Fibroblast of skin of abdomen (primary cell): ENCODE measurements around the gene ACHE.

Experiments
- DNase-seq: peaks from one replicate; pipeline ENCODE4 v3.0.0-alpha.2; 2013

Gene ACHE

DNA sequence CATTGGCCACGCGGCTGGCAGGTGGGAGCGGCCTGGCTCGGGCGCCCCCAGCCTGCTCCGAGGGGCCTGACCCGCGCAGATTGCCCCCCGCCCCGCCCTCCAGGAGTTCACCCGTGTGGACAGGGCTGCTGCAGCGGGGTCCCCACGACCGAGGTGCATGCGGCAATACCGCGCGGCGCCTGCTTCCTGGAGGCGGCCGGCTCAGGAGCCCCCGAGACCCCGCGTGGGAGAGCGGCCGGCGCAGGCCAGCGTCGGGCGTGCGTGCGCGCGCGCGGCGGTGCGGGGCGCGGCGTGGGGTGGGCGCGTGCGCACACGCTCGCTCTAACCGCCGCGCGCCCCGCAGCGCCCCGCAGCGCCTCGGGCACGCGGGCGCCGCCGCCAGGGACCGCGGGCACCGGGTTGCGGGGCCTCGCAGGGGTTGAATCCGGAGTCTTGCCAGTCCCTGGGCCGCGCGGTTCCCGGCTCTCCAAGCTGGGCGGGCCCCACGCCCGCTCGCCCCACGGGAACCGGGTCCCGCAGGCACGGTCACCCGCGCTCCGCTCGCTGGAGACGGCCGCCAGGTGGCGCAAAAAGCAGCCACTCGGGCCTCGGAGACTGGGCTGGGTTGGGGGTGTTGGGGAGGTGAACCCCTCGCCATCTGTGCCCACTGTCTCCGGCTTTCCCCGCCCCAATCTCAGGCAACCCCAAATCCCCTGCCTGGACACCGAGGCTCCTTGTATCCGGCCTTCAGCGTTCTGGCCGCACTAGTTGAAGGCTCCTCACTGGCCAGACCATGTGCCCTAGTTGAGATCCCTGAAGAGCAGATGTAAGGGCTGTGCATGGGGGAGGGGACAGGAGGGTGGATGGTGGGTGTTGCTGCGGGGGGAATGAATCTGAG, 1.3 kb upstream of the ACHE start:
- no peak for DNase-seq

DNA sequence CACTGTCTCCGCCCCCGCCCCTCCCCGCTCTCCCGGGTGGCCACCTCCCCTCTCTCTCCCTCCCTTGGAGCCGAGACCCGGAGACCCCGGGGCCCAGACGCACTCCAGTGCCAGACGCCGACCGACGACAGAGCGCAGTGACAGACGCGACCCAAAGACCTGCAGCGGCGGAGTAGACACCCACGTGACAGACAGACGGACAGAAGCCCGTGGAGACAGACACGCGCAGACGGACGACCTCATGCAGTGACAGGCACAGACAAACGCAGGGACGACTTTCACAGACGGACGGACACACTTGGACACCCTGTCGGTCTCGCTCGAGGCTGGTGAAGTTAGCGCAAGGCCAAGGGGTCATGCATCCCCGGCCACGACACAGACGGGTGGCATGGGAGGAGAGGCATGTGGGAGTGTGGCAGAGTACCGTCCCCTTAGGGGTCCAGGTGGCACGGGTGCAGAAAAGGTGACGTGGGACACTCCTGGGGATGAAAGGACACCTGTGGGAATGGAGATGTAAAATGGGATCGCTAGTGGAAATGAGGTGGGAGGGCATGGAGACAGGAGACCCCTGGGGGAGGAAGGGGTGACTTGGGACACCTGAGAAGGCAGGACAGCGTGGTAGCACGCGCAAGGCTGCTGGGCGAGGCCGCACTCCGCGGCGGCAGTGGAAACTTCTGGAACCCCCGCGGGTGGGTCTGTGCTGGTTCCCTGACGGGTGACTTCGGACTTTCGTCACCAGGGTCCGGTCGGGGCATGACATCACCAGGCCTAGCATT, 456 bp upstream of the ACHE start:
- no peak for DNase-seq

DNA sequence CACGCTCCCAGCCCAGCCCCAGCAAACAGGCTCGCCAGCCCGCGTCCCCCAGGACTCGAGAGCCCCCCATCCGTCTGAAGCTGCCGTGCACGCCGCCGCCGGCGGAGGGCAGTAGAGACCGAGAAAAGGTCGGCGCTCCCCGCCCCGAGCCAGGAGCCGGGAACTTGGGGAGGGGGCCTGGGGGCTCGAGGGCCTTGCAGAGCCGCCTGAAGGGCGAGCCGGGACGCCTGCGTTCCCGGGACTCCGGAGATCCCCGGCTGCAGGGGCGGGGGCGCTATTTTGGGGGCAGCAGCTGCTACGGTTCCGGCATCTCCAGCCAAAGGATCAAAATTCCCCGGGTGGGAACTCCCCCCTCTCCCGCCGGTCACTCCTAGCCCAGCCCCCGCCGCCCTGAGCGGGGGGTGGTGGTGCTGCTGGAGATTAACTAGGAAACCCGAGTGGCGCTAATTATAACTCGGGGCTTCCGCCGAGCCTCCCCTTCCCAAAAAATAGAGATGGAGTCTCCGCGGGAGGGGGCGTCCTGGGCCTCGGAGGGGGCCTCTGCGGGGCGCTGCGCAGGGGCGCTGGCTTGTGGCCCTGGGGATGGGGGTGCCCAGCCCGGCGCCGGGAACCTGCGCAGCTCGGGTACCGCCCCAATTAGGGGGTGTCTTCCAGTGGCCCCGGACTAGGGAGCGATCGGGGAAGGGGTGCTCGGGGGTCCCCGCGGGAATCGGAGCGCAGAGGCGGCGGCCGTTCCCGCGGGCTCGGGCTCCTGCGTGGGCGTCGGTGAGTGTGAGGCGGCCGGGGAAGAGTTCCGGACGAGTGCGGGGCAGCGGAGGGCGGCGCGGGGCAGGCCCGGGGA, 608 bp downstream of the ACHE start:
- no peak for DNase-seq

DNA sequence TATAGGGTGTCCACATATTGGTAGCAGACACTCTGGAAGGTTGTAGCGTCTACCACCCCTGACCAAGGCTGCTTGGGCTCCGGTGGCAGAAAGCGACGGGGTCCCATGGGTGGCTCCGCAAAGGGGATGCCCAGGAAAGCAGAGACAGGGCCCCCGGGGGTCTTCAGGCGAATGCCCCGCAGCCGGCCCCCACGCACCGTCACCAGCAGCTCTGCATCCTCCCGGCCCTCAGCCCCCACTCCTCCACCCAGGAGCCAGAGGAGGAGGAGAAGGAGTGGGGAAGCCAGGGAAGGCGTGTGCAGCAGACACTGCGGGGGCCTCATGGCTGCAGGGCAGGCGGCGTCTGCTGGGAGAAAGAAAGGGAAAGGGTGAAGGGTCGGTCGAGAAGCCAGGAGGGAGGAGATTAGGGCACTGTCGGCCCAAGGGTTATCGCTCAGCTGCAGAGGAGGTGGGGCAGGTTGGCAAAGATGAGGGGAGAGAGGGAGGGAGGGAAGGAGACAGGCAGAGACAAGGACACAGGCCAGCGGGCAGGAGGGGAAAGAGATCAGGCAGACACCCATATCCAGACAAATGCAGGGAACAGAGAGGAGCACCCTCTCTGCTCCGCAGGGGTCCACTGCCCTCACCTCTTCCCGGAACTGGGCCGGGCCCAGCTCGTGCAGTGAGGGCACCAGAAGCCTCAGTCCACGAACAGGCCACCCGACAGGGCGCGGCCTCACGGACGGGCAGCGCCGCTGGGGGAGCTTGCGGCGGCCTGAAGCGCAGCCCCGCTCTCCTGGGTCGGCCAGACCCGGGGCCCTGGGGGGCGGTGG, 1.6 kb downstream of the ACHE start:
- DNase-seq, result no peak

DNA sequence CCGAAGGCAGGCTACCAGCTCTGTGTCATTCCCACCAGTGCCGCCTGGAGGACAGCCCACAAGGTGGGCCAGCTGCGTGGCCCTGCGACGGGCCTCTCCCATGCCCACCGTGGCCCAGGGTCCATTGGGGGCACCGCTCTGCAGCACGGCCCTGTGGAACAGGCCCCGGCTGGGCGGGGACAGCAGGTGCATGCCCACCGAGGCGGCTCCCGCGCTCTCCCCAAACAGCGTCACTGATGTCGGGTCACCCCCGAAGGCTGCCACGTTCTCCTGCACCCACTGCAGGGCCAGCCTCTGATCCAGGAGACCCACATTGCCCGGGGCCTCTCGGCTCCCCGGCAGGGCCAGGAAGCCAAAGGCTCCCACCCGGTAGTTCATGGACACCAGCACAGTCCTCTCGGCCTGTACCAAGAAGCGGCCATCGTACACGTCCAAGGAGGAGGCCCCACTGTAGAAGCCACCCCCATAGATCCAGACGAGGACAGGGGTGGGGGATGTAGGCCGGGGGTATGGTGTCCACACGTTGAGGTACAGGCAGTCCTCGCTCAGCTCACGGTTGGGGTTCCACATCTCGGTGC, 2.3 kb downstream of the ACHE start:
- no peak for DNase-seq

DNA sequence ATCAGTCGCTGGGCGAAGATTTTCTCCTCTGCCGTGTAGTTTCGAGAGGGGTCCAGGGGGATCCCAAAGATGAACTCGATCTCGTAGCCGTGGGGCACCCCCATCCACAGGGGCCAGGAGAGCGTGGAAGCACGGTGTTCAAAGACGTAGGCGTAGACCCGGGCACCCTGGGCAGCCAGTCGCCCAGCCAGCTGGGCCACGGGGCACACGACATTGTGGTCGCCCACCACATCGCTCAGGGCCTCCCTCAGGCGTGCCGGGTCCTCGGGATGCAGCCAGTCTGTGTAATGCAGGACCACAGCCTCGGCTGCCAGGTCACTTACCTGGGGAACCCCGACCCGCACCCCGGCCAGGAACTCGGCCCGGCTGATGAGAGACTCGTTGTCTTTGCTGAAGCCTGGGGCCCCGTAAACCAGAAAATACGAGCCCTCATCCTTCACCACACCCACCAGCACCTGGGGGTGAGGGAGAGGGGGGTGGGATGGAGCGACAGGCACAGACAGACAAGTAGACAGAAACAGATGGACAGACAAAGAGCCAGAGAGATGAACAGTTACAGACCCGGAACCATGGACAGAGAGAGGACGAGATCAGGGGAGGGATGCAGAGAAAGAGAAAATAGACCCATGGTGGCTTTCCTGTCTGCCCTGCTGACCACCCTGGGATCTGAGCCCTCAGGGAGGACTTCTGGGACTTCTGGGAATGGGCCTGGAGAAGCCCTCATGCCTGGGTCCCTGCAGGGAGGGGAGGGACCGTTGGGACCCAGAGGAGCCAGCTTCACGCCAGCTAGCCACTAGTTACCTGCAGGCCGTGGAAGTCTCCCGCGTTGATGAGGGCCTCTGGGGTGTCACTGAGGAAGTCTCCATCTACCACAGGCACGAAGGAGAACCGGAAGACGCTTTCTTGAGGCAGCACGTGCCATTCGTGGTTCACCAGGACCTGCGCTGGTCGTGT, 3.0 kb downstream of the ACHE start:
- DNase-seq, result no peak

DNA sequence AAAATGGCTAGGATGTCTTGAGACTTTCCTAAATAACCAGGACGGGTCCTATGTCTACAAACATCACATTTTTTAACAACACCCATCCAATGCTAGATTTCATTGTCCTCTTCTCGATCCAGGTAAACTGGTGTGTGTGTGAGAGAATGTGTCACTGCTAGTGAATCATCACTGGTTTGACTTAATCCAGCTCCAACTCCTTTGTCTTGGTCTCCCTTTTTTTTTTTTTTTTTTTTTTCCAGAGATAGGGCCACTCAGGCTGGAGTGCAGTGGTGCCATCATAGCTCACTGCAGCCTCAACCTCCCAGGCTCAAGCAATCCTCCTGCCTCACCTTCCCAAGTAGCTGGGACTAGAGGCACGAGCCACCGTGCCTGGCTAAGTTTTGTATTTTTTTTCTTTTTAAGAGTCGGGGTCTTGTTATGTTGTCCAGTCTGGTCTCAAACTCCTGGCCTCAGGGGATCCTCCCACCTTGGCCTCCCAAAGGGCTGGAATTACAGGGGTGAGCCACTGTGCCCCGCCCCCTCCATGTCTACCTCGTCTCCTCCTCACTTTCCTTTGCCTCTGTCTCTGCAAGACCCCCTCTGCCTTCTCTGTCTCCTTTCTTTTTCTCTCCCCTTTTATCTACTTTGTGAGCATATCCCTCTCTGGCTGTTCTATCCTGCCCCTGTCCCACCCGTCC, 4.0 kb downstream of the ACHE start:
- peak; percentile 30 for DNase-seq

DNA sequence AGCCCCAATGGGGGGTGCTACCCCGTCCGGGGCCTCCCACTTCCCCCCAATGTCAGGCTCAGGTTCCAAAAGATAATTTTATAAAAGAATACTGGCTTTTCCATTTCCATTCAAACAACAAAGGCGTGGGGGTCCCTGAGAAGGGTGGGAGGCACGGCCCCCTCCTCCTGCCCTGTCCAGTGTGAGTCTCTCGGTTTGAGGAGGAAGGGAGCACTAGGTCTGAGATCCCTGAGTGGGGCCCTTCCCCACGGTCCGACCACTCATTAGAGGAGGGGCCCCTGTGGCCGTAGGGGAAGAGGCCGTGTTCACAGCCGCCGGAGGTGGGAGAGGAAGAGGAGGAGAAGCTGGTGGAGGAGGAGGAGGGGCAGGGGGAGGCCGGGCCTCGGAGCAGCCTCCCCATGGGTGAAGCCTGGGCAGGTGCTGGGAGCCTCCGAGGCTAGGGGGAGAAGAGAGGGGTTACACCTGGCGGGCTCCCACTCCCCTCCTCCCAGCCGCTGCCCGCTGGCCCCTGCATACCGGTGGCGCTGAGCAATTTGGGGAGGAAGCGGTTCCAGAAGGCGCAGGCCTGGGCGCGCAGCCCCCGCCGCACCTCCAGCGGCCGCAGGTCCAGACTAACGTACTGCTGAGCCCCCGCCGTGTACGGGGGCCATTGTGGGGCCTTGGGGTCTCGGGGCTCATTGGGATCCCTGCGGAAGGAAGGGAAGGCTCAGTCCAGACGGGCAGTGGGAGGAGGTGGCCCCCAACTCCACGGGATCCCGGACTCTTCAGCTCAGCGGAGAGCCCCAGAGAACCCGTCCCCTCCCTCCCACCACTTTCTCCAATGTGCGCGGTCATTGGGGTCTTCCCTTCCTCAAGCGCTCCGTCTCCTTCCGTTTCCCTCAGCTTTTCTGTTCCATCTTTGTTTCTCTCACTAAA, 4.8 kb downstream of the ACHE start:
- DNase-seq, result no peak

DNA sequence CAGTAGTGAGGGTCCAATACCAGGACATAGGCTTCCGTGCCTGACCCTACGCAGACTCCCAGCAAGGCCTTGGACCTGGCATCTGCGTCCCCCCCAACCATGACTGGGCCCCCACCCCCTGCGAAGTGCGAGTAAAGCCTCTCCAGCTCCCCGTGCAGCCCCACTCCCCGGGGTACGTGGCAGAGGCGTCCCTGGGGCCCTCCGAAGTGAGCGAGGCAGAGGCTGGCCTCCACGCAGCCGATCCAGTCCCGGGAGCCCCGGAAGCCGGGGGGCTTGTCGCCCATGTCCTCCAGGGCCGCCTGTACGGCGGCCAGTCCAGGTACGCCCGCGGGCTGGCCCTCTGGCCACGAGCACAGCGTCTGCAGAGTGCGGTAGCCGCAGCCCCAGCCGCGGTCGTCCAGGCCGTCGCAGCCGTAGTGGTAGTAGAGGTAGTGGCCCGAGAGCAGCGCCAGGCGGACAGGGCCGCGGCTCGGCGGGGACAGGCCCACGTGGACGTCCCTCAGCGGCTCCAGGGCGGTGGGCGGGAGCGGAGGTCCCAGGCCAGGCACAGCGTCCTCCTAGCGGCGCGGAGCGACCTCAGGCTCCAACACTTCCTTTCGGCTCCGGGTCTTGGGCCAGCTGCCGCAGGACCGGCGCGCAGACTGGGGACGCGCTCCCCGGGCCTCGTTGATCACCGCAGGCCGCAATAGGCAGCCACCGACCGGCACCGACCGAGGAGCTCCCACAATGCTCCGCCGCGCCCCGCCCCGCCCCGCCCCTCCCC, 6.5 kb downstream of the ACHE start, which contains the start of gene UFSP1:
Gene UFSP1 (minus strand): TSS at position 728 of the 763 bp plus-strand sequence. CDS start 444 bp downstream, at position 284.
- no peak for DNase-seq

DNA sequence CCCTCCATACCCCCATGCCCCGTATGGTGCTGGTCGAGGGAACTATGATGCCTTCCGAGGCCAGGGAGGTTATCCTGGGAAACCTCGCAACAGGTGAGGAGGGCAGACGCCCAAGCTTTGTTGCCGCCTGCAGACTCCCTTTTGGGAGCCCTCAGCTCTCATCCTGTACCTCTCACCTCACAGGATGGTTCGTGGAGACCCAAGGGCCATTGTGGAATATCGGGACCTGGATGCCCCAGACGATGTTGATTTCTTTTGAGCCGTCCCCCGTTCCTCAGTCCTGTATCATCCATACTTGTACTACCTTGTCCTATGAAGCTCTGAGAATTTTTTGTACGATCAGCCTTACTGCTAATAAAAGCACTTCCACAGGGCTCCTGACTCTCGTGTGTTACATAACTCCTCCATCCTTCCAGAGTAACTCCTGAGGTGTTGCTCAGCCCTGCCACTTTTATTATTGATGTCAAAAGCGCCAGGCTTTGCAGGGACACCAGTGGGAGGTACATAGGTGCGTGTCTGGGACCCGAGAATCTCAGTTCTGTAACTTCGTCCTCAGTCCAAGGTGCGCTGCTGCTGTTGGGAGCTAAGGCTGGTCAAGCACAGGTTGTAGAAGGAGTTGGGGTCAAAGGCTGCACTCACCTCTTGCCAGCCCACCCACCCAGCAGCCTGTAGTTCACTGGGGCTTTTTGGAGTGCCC, 7.2 kb downstream of the ACHE start:
- DNase-seq, result no peak

DNA sequence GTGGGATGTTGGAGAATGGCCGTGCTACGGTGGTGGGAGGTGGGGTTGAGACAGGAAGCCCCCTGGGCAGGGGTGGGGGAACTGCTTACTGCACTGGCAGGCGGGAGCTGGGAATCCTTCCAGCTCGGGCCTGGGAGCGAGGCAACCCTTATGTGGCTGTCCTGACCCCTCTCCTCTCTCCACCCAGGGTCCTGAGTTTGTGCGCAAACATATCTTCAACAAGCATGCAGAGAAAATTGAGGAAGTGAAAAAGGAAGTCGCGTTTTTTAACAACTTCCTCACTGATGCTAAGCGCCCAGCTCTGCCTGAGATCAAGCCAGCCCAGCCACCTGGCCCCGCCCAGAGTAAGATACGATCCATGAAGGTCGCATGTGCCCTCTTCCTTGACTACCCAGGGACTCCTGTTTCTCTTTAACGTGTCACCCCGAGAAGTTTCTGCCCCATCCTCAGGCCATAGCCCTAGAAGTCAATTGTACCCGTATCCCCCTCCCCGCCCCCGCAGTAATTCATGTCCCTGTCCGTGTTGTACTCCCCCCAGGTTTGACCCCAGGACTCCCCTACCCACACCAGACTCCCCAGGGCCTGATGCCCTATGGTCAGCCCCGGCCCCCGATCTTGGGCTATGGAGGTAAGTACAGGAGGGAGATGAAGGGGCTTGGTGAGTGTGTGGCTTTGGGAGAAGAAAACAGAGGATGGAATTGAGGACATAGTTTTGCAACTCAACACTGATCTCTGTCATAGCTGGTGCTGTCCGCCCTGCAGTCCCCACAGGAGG, 8.0 kb downstream of the ACHE start:
- DNase-seq, result no peak

DNA sequence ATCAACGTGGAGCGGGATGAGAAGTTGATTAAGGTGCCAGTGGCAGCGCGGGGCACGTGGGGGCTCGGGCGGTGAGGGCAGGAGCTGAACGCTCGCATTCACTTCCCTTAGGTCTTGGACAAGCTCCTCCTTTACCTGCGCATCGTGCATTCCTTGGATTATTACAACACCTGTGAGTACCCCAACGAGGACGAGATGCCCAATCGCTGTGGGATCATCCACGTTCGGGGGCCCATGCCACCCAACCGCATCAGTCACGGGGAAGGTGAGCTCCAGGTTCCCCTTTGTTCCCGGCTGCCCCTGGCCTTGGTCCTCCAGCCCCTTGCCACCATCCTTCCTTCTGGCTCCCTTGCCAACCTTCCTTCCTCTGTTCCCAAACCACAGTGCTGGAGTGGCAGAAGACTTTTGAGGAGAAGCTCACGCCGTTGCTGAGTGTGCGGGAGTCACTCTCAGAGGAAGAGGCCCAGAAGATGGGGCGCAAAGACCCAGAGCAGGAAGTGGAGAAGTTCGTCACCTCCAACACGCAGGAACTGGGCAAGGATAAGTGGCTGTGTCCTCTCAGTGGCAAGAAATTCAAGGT, 8.7 kb downstream of the ACHE start:
- DNase-seq, result no peak

DNA sequence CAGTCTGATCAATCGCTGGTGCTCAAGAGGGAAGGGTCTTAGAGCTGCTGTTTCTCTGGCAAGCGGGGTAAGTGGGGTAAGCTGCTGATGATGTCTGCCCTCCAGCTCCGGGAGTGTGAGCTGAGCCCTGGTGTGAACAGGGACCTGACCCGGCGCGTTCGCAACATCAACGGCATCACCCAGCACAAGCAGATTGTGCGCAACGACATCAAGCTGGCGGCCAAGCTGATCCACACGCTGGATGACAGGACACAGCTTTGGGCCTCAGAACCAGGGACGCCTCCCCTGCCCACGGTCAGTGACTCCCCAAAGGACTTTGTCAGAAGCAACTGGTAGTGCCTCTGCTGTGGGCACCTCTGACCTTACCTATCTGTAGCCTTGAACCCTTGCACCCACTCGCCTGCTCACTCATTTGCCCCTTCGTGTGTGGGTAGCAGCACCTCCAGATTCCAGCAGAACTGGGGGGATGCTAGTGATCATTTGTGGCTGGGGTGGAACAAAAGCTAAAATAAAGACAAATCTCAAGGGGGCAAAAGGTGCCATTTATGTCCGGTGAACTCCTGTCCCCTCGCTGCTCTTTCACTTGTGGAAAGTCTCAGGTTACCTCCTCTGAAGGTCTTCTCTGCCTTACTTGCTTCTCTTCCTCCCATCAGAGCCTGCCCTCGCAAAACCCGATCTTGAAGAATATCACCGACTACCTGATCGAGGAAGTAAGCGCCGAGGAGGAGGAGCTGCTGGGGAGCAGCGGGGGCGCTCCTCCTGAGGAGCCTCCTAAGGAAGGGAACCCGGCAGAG, 9.3 kb downstream of the ACHE start:
- DNase-seq, result no peak

DNA sequence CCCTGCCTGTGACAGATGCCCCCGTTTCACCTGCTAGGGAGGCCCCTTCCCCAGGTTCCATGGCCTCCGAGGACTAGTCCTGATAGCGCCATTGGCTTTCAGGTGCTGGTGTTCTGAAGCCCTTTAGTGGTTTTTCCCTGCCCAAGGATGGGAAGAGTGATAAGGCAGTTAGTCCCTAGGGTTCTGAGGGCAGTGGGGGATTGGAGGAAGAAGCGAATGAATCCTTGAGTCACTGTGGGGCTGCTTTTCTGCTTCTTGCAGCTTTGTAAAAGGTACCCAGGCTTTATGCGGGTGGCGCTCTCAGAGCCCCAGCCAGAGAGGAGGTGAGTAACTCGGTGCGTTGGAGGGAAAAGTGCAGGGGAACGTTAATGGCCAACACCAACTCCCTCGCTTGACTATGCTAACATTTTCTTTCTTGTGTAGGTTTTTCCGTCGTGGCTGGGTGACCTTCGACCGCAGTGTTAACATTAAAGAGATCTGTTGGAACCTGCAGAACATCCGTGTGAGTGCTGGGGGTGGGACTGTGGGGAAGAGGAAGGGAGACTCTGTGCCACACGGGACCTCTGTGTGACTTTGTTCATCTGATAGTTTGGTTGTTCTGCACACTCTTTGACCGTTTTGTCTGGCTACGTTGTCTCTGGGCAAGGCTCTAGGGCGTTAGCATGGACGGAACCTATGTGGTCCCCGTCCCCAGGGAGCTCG, 10.1 kb downstream of the ACHE start:
- DNase-seq, result no peak
